Mucosa of rectum (tissue), 2 donors: Measurements from ENCODE around the gene CUBN.

Source experiments
- H3K27ac ChIP-seq, 2 donors: one replicate each; pipeline ENCODE4 v1.7.0; 2013; ENCODE audit warnings: inconsistent platforms in 2 of 2, low read depth in 2 of 2, low read length in 2 of 2
- H3K27me3 ChIP-seq, 2 donors: one replicate each; pipeline ENCODE4 v1.7.0; 2013; ENCODE audit warnings: low read length in 2 of 2; ENCODE audit not compliant: control insufficient read depth in 2 of 2, insufficient read depth in 2 of 2
- H3K36me3 ChIP-seq, 2 donors: one replicate each; pipeline ENCODE4 v1.7.0; 2013; ENCODE audit warnings: low read length in 2 of 2; ENCODE audit not compliant: control insufficient read depth in 2 of 2, insufficient read depth in 2 of 2
- H3K4me1 ChIP-seq, 2 donors: one replicate each; pipeline ENCODE4 v1.7.0; 2013; ENCODE audit warnings: low read length in 2 of 2, mild to moderate bottlenecking in 1 of 2; ENCODE audit not compliant: control insufficient read depth in 2 of 2, insufficient read depth in 2 of 2
- H3K4me3 ChIP-seq, 2 donors: one replicate each; pipeline ENCODE4 v1.7.0; 2013; ENCODE audit warnings: low read length in 2 of 2
- H3K9ac ChIP-seq, 2 donors: one replicate each; pipeline ENCODE4 v1.7.0; 2013; ENCODE audit warnings: low read length in 2 of 2, low read depth in 1 of 2, mild to moderate bottlenecking in 1 of 2
- H3K9me3 ChIP-seq, 2 donors: one replicate each; pipeline ENCODE4 v1.7.0; 2013; ENCODE audit warnings: low read length in 2 of 2; ENCODE audit not compliant: control insufficient read depth in 2 of 2
- donor health status: healthy.
- donor health status: Normal muscosa, but diverticular disease.

Gene CUBN

DNA sequence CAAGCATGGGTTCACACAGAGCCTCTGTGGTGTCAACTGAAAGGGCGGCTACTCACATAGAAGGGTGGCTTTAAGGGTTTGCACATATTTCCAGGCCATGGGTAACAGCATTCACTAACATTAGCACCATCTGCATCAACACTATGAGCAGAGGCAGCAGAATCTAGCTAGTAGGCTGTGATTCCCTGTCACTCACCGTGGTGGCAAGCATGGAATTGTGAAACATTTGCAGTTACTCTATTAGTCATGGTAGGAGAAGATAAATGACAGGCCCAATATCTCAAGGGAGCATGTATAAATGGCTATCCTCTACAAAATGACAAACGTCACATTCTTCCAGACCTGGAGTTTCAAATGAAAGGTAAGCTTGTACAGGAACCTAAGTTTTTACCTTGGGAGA is 32.2 kb upstream of the CUBN start:
- Histone ChIP-seq H3K27me3 (no peaks in the 10 kb centered on the region), H3K27ac (no peak overlapping the region), H3K9me3 (no peaks in the 10 kb centered on the region), H3K36me3 (no peaks in the 10 kb centered on the region), H3K4me3 (no peak overlapping the region), H3K9ac (no peak overlapping the region), H3K4me1 (no peaks in the 10 kb centered on the region)

GRCh38 chr10:17157024-17157423 is 27.4 kb upstream of the CUBN start:
- Histone ChIP-seq H3K9me3 (no peaks in the 10 kb centered on the region), H3K27ac (no peak overlapping the region)

DNA sequence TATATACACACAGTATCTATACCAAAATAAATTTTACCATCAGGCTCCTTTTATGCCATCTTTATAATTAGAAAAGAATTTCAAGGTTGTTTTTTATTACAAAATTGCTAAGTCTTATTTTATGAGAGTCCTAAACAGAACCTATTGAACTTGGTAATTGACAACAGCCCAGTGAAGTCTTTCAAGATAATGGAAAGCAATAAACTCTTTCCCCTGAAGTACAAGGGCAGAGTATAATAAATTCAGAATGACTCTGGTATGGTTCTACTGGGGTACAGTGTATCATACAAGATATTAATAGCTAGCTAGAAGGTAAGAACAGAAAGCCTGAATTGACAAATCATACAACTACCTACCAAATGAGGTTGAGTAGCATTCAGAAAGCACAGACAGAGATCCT is 26.2 kb upstream of the CUBN start:
- H3K36me3 ChIP-seq: no peaks in the 10 kb centered on the region
- no peaks in the 10 kb centered on the region for H3K27me3 ChIP-seq
- no peak overlapping the region for H3K27ac ChIP-seq
- peaks cover 0 to 5% of the 10 kb centered on the region in 2 donors for H3K4me1 ChIP-seq
- no peak overlapping the region for H3K9ac ChIP-seq
- no peak overlapping the region for H3K4me3 ChIP-seq
- no peaks in the 10 kb centered on the region for H3K9me3 ChIP-seq

More at GRCh38 chr10:17157024-17157423, 27.4 kb upstream of the CUBN start:
- Histone ChIP-seq H3K27me3 (no peaks in the 10 kb centered on the region), H3K9ac (no peak overlapping the region), H3K36me3 (no peaks in the 10 kb centered on the region), H3K4me1 (peaks cover 0 to 5% of the 10 kb centered on the region in 2 donors), H3K4me3 (no peak overlapping the region)

DNA sequence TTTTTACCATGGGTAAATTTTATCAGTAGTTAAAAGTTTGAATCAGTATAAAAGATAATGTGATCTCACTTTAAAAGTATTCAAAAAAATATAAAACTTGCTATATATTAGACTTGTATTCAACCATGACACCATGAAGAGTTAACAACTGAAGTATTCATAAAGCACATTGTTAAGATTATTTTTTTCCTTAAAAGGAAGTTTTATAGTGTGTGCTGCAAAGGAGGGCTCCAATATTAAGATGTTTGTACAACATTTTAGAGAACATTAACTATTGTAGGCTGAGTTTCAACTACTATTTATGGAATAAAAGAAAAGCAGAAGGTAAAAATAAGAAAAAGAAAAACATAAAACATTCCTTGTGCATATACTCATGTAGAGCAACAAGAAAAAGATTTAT is 24.5 kb upstream of the CUBN start:
- Histone ChIP-seq H3K27me3 (no peaks in the 10 kb centered on the region), H3K4me1 (peaks cover 0 to 5% of the 10 kb centered on the region in 2 donors)

DNA sequence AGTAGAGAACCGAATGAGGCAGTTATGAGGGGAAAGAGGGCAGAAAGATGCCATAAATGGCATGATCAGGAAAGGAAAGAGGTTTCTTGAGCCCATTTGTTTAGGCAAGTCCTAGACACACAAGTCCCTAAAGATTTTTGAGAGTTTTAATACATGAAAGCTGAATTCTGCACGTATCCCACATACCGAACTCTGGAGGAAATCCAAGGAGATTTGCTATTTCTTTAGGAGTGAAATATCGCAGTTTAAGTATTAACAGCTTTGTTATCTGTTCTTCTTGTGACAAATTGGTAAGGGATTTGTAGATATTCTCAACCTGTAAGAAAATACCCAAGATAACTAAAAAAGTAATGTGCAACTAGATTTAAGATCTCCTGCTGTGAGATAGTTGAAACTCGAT is 23.7 kb upstream of the CUBN start:
- no peak overlapping the region for H3K4me3 ChIP-seq
- no peaks in the 10 kb centered on the region for H3K9me3 ChIP-seq
- peaks cover 0 to 5% of the 10 kb centered on the region in 2 donors for H3K4me1 ChIP-seq
- no peak overlapping the region for H3K27ac ChIP-seq
- no peaks in the 10 kb centered on the region for H3K27me3 ChIP-seq
- H3K9ac ChIP-seq: no peak overlapping the region
- H3K36me3 ChIP-seq: no peaks in the 10 kb centered on the region

More for the DNA sequence above, 24.5 kb upstream of the CUBN start:
- H3K36me3 ChIP-seq: no peaks in the 10 kb centered on the region
- H3K9me3 ChIP-seq: no peaks in the 10 kb centered on the region
- no peak overlapping the region for H3K27ac ChIP-seq
- no peak overlapping the region for H3K9ac ChIP-seq
- no peak overlapping the region for H3K4me3 ChIP-seq

DNA sequence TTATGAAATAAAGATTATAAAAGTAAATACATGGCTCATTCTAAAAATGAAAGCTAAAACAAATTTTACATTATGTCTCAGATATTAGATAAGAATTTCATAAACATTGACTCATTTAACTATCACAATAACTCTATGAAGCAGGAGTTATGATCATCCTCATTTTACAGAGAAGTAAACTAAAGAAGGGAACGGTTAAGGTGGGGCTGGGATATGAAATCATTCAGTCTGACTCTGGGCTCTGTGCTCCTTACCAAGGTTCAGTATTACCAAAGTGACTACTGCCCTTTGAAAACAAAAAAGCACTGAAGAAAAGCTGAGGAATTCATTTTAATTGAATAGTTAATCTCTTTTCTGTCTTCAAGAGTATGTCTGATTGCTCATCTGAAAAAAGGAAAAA is 22.1 kb upstream of the CUBN start:
- Histone ChIP-seq H3K4me1 (peaks cover 4 to 9% of the 10 kb centered on the region in 2 donors), H3K27me3 (no peaks in the 10 kb centered on the region), H3K36me3 (no peaks in the 10 kb centered on the region), H3K9me3 (no peaks in the 10 kb centered on the region), H3K4me3 (no peak overlapping the region), H3K27ac (peak overlapping the region in 1 of 2 donors; percentile 47), H3K9ac (peak overlapping the region in 1 of 2 donors; percentile 19)

DNA sequence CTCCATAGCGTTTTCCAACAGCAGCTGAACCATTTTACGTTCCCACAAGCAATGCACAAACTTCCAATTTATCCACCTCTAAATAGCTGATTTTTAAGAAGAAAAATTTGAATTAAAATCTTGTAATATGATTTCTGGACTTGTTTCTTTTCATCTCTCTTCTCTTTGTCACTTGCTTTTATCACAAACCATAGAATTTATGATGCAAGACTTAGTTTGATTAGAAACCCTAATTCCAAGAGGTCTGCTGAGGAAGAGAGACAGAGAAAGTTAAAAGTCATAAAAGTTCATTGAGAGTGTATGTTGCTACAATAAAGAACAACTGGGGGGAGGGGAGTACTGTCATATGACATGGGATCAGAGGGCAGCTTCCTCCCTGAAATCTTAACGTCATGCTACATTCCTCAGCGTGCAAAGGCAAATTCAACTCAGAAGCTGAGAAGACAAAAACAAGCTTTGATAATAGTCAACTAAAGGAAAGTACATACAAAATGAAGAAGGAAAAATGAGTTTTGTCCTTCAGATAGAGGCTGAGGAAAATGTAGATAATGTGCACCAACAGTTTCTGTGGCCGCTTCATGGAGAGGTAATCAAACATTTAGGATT is 18.4 kb upstream of the CUBN start:
- Histone ChIP-seq H3K4me3 (peak overlapping the region in 1 of 2 donors; percentile 45), H3K27ac (peak overlapping the region in 1 of 2 donors; percentile 34), H3K36me3 (no peaks in the 10 kb centered on the region), H3K9ac (no peak overlapping the region), H3K9me3 (no peaks in the 10 kb centered on the region), H3K4me1 (peaks cover 4 to 15% of the 10 kb centered on the region in 2 donors), H3K27me3 (no peaks in the 10 kb centered on the region)

DNA sequence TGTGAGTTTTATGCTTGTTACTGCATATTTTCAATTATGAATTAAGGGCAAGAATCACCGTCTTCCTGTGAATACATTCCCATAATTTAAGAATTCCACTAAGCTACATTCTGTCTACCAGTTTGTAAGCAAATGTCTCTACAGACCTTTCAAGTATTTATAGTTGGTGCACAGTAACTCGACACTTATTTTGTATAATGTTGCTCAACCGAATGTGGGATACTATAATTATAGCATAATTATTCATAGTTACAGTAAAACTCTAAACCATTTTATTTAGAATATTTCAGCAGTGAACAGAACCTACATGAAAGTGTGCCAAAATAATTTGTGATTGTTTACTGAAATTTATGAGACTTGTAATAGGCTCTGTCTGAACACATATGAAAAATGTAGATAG is 17.3 kb upstream of the CUBN start:
- no peak overlapping the region for H3K27ac ChIP-seq
- H3K9me3 ChIP-seq: no peaks in the 10 kb centered on the region
- H3K4me1 ChIP-seq: peaks cover 4 to 13% of the 10 kb centered on the region in 2 donors
- H3K36me3 ChIP-seq: no peaks in the 10 kb centered on the region
- no peak overlapping the region for H3K4me3 ChIP-seq
- no peaks in the 10 kb centered on the region for H3K27me3 ChIP-seq
- no peak overlapping the region for H3K9ac ChIP-seq

- Histone ChIP-seq H3K4me1 (peaks cover 4 to 13% of the 10 kb centered on the region in 2 donors), H3K9ac (no peak overlapping the region), H3K36me3 (no peaks in the 10 kb centered on the region), H3K9me3 (no peaks in the 10 kb centered on the region), H3K27me3 (no peaks in the 10 kb centered on the region), H3K4me3 (no peak overlapping the region), H3K27ac (peak overlapping the region in 1 of 2 donors; percentile 44)
Observed at GRCh38 chr10:17145239-17145638, 15.6 kb upstream of the CUBN start.

GRCh38 chr10:17144757-17145156 is 15.1 kb upstream of the CUBN start:
- Histone ChIP-seq H3K36me3 (no peaks in the 10 kb centered on the region), H3K9ac (no peak overlapping the region), H3K27ac (peak overlapping the region in 1 of 2 donors; percentile 44), H3K27me3 (no peaks in the 10 kb centered on the region), H3K4me1 (peaks cover 4 to 13% of the 10 kb centered on the region in 2 donors), H3K9me3 (no peaks in the 10 kb centered on the region), H3K4me3 (no peak overlapping the region)
